Measurements from ENCODE around the gene TMEM18. TPM values are rescaled to one million over a fixed set of nuclear protein-coding genes. Genes with fewer than 3 reads are reported as not detected.

TMEM18 gene
- total and polyA plus RNA-seq, 2 of the 13 experiments (the other 11 are each of a cell fraction or from before 2014, with no cell fraction given), result 45.9 to 49.4 TPM

DNA sequence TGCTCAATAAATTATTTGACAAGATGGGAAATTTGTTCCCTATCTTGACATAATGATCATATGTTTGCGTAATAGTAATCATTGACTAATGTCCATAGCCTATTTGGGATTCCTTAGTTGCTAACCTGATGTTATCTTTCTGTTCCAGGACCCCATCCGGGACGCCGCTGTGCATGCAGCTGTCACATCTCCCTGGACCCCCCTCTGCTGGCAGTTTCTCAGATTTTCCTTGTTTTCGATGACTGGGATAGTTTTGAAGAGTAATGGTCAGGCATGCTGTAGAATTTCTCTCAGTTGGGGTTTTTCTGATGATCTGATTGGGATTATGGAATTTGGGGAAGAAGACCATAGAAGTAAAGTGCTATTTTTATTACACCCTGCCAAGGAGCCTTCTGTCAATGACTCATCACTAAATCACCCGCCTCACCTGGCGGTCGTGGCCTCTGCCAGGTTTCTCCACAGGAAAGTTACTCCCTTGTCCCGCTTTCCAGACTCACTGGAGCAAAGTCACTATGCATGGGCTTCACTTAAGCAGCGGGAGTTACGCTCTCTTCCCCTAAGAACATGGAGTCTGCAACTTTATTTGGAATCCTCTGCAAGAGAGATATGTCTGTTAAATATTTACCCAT, 19.9 kb upstream of the TMEM18 start:
- ATAC-seq (peak; percentile 49; the same call in 1 of the 3 replicates), FAIRE-seq (no peak), DNase-seq (ENCODE audit: low spot score) (no peak)
- in situ Hi-C loops (cut with HindIII; ENCODE audit: extremely low pct_ligation_motif_present, low pct_unique_long_range_greater_than_20kb), result no loop called here
- no peak overlapping the region for H3K27ac ChIP-seq (ENCODE audit: extremely low read length, insufficient read depth, low read length)
- WGBS (ENCODE audit: low lambda C conversion rate), result 26% methylated on average over 11 of the region's 11 CpGs
- H2AFZ ChIP-seq (ENCODE audit: low read length), result no peak overlapping the region
- H3K27me3 ChIP-seq (ENCODE audit: control insufficient read depth in 1 of 2, insufficient read depth in 2 of 2, low read length in 2 of 2), result peaks cover 0 to 20% of the 10 kb centered on the region in 2 experiments; a peak in 2 of 5 replicates
- H4K20me1 ChIP-seq (ENCODE audit: insufficient read depth, low read length), result no peaks in the 10 kb centered on the region
- no peak overlapping the region for H3K4me3 ChIP-seq (replicated peaks in 1 of 3; ENCODE audit: insufficient read depth in 1 of 3, low read depth in 2 of 3, low read length in 3 of 3)
- no peaks in the 10 kb centered on the region for H3K79me2 ChIP-seq (ENCODE audit: insufficient read depth, low read length)
- no peak overlapping the region for H3K4me2 ChIP-seq (ENCODE audit: low read depth, low read length)
- intact Hi-C loops (cut with micrococcal nuclease; ENCODE audit: unreplicated experiment), result no loop called here
- H3K9me3 ChIP-seq (ENCODE audit: low read length), result peaks cover 5% of the 10 kb centered on the region; the same call in 1 of the 2 replicates
- no peaks in the 10 kb centered on the region for H3K4me1 ChIP-seq (ENCODE audit: insufficient read depth, low read length)
- TF ChIP-seq NFE2L2 (IDR thresholded peaks at IDR 0.05; ENCODE audit: low read length) (peak; percentile 20; the same call in 1 of the 2 replicates), ZBTB3 (CRISPR knock-in tag; IDR thresholded peaks at IDR 0.05; ENCODE audit: borderline replicate concordance, low read depth) (no peak)
- POLR2A ChIA-PET, result no interaction called here
- no peak overlapping the region for H3K9ac ChIP-seq (ENCODE audit: insufficient read depth, low read depth, low read length)
- H3K36me3 ChIP-seq (replicated peaks in 1 of 2; ENCODE audit: control insufficient read depth in 1 of 2, insufficient read depth in 2 of 2, low read length in 2 of 2), result no peaks in the 10 kb centered on the region
- no TSS peak for BruUV-seq (replicated peaks)
- CTCF ChIA-PET (ENCODE audit: low intra/inter-chr PET ratio, low total read pairs), result no interaction called here

DNA sequence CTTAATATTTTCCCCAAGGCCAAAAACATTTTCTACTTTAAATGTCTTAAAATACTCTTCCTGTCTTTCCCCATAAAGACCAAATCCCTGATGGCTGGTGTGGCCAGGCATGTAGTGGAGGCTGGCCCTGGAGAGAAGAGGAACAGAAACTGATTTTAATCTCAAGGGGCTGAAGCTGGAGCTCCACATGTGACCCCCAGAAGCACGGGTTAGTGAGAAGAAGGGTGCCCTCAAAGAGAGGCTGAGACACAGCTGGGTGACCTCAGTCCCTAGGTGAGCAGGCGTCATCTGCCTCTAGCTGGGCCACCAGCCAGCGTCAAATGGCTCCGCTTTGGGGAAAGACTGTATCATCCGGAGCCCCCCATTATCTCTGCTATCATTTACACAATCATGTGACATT, 19.3 kb upstream of the TMEM18 start:
- H2AFZ ChIP-seq (ENCODE audit: low read length), result no peak overlapping the region
- in situ Hi-C loops (cut with HindIII; ENCODE audit: extremely low pct_ligation_motif_present, low pct_unique_long_range_greater_than_20kb) (no loop called here), intact Hi-C loops (cut with micrococcal nuclease; ENCODE audit: unreplicated experiment) (no loop called here)
- FAIRE-seq (no peak), ATAC-seq (no peak), DNase-seq (ENCODE audit: low spot score) (no peak)
- H3K9me3 ChIP-seq (ENCODE audit: low read length), result peaks cover 5% of the 10 kb centered on the region; the same call in 1 of the 2 replicates
- BruUV-seq (replicated peaks), result no TSS peak
- no peaks in the 10 kb centered on the region for H4K20me1 ChIP-seq (ENCODE audit: insufficient read depth, low read length)
- no peaks in the 10 kb centered on the region for H3K36me3 ChIP-seq (replicated peaks in 1 of 2; ENCODE audit: control insufficient read depth in 1 of 2, insufficient read depth in 2 of 2, low read length in 2 of 2)
- no peak overlapping the region for H3K9ac ChIP-seq (ENCODE audit: insufficient read depth, low read depth, low read length)
- no peak overlapping the region for H3K4me2 ChIP-seq (ENCODE audit: low read depth, low read length)
- POLR2A ChIA-PET, result no interaction called here
- 26% methylated on average over 4 of the region's 5 CpGs for WGBS (ENCODE audit: low lambda C conversion rate)
- no peak overlapping the region for H3K4me3 ChIP-seq (replicated peaks in 1 of 3; ENCODE audit: insufficient read depth in 1 of 3, low read depth in 2 of 3, low read length in 3 of 3)
- no peaks in the 10 kb centered on the region for H3K4me1 ChIP-seq (ENCODE audit: insufficient read depth, low read length)
- peaks cover 0 to 24% of the 10 kb centered on the region in 2 experiments; a peak in 3 of 5 replicates for H3K27me3 ChIP-seq (ENCODE audit: control insufficient read depth in 1 of 2, insufficient read depth in 2 of 2, low read length in 2 of 2)
- CTCF ChIA-PET (ENCODE audit: low intra/inter-chr PET ratio, low total read pairs), result no interaction called here
- TF ChIP-seq MED8 (CRISPR knock-in tag; IDR thresholded peaks at IDR 0.05; ENCODE audit: insufficient replicate concordance), result no peak
- no peak for TF ChIP-seq TBX3 (IDR thresholded peaks at IDR 0.05; ENCODE audit: borderline replicate concordance)
- TF ChIP-seq ZNF83 (CRISPR knock-in tag; IDR thresholded peaks at IDR 0.05; ENCODE audit: borderline replicate concordance), result no peak
- no peak for TF ChIP-seq ZNF772 (CRISPR knock-in tag; IDR thresholded peaks at IDR 0.05)
- TF ChIP-seq ARID2 (CRISPR knock-in tag; IDR thresholded peaks at IDR 0.05; ENCODE audit: borderline replicate concordance), result no peak
- no peak for TF ChIP-seq HOXA9 (CRISPR knock-in tag; IDR thresholded peaks at IDR 0.05; ENCODE audit: borderline replicate concordance)
- TF ChIP-seq ZSCAN20 (CRISPR knock-in tag; IDR thresholded peaks at IDR 0.05; ENCODE audit: borderline replicate concordance), result no peak
- TF ChIP-seq SALL1 (CRISPR knock-in tag; IDR thresholded peaks at IDR 0.05), result no peak
- TF ChIP-seq PAX8 (CRISPR knock-in tag; IDR thresholded peaks at IDR 0.05; ENCODE audit: borderline replicate concordance), result no peak
- TF ChIP-seq, protein P1, sequence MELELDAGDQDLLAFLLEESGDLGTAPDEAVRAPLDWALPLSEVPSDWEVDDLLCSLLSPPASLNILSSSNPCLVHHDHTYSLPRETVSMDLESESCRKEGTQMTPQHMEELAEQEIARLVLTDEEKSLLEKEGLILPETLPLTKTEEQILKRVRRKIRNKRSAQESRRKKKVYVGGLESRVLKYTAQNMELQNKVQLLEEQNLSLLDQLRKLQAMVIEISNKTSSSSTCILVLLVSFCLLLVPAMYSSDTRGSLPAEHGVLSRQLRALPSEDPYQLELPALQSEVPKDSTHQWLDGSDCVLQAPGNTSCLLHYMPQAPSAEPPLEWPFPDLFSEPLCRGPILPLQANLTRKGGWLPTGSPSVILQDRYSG (CRISPR knock-in tag; IDR thresholded peaks at IDR 0.05), result no peak
- H3K27ac ChIP-seq (ENCODE audit: extremely low read length, insufficient read depth, low read length), result no peak overlapping the region
- H3K79me2 ChIP-seq (ENCODE audit: insufficient read depth, low read length), result no peaks in the 10 kb centered on the region

All from HepG2 (cell line).